HL-60 (cell line): ENCODE data around the gene RHBDF2.

Experiments
- DNase-seq, 2 experiments: peaks; one replicate each; pipeline ENCODE4 v3.0.0-alpha.2; 2010 to 2020; ENCODE audit warnings: low read depth in 1 of 2, low spot score in 1 of 2
- H3K27ac ChIP-seq: fragments of 250-450 bp; sonication (Bioruptor Pico); replicated peaks from 2 replicates; pipeline ENCODE4 v1.5.1; 2020; ENCODE audit warnings: mild to moderate bottlenecking, moderate library complexity
- H3K27me3 ChIP-seq: fragments of 250-450 bp; sonication (Bioruptor Pico); 2 replicates; pipeline ENCODE4 v1.5.1; 2021; ENCODE audit warnings: mild to moderate bottlenecking, moderate library complexity; ENCODE audit not compliant: insufficient read depth, poor library complexity, severe bottlenecking
- H3K4me3 ChIP-seq: replicated peaks from 2 replicates; pipeline ENCODE4 v1.5.1; 2011; ENCODE audit warnings: mild to moderate bottlenecking, control low read depth, low read length; ENCODE audit not compliant: insufficient read depth
- GABPA ChIP-seq: IDR thresholded peaks from 2 replicates; pipeline ENCODE4 v1.6.1; 2012; ENCODE audit warnings: low read depth
- POLR2AphosphoS5 ChIP-seq: IDR thresholded peaks from 2 replicates; pipeline ENCODE4 v1.6.1; 2012; ENCODE audit warnings: low read depth
- SPI1 ChIP-seq: IDR thresholded peaks from 2 replicates; pipeline ENCODE4 v1.6.1; 2012; ENCODE audit warnings: low read depth, mild to moderate bottlenecking, borderline replicate concordance
- TF ChIP-seq, protein P1 (sequence below): IDR thresholded peaks from 2 replicates; pipeline ENCODE4 v1.6.1; 2012; ENCODE audit warnings: low read depth; ENCODE audit not compliant: insufficient replicate concordance
- TF ChIP-seq, protein P2 (sequence below): IDR thresholded peaks from one replicate; pipeline ENCODE4 v1.5.1; 2011; ENCODE audit warnings: low read length, control low read depth, inconsistent platforms; ENCODE audit not compliant: insufficient read depth

The RHBDF2 gene

DNA sequence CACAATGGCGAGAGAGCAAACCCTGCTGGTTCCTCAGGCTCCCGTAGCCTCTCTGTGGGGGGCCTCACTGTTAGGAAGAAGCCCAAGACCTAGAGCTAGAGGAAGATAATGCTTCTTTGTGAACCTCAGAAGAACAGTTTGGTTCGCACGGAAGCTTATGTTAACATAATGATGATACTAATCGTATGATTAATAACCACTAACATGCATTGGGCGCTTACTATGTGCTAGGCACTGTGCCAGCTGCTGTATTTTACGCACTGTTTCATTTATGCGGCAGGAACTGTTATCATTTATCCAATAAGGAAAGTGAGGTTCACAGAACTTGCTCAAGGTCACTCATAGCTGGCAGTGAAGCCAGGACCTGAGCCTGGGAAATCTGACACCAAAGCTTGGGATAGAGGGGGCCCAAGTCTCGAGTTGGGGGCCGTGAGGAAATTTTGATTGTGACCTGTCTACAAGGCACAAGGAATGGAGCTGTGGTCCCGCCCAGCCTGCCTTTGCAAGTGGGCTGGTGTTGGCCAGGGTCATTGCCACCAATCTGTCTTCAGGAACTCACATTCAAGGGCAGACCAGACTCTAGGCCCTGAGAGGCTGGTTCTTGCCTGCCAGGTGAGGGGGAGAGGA lies 45.4 kb upstream of the RHBDF2 start:
- Histone ChIP-seq H3K27ac (no peak overlapping the region), H3K27me3 (peaks cover 8% of the 10 kb centered on the region), H3K4me3 (no peak overlapping the region)
- no peak for TF ChIP-seq GABPA
- TF ChIP-seq, protein P1, sequence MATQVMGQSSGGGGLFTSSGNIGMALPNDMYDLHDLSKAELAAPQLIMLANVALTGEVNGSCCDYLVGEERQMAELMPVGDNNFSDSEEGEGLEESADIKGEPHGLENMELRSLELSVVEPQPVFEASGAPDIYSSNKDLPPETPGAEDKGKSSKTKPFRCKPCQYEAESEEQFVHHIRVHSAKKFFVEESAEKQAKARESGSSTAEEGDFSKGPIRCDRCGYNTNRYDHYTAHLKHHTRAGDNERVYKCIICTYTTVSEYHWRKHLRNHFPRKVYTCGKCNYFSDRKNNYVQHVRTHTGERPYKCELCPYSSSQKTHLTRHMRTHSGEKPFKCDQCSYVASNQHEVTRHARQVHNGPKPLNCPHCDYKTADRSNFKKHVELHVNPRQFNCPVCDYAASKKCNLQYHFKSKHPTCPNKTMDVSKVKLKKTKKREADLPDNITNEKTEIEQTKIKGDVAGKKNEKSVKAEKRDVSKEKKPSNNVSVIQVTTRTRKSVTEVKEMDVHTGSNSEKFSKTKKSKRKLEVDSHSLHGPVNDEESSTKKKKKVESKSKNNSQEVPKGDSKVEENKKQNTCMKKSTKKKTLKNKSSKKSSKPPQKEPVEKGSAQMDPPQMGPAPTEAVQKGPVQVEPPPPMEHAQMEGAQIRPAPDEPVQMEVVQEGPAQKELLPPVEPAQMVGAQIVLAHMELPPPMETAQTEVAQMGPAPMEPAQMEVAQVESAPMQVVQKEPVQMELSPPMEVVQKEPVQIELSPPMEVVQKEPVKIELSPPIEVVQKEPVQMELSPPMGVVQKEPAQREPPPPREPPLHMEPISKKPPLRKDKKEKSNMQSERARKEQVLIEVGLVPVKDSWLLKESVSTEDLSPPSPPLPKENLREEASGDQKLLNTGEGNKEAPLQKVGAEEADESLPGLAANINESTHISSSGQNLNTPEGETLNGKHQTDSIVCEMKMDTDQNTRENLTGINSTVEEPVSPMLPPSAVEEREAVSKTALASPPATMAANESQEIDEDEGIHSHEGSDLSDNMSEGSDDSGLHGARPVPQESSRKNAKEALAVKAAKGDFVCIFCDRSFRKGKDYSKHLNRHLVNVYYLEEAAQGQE: no peak
- TF ChIP-seq, protein P2, sequence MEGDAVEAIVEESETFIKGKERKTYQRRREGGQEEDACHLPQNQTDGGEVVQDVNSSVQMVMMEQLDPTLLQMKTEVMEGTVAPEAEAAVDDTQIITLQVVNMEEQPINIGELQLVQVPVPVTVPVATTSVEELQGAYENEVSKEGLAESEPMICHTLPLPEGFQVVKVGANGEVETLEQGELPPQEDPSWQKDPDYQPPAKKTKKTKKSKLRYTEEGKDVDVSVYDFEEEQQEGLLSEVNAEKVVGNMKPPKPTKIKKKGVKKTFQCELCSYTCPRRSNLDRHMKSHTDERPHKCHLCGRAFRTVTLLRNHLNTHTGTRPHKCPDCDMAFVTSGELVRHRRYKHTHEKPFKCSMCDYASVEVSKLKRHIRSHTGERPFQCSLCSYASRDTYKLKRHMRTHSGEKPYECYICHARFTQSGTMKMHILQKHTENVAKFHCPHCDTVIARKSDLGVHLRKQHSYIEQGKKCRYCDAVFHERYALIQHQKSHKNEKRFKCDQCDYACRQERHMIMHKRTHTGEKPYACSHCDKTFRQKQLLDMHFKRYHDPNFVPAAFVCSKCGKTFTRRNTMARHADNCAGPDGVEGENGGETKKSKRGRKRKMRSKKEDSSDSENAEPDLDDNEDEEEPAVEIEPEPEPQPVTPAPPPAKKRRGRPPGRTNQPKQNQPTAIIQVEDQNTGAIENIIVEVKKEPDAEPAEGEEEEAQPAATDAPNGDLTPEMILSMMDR: no peak
- TF ChIP-seq SPI1: no peak
- no peak for TF ChIP-seq POLR2AphosphoS5
- DNase-seq: no peak

DNA sequence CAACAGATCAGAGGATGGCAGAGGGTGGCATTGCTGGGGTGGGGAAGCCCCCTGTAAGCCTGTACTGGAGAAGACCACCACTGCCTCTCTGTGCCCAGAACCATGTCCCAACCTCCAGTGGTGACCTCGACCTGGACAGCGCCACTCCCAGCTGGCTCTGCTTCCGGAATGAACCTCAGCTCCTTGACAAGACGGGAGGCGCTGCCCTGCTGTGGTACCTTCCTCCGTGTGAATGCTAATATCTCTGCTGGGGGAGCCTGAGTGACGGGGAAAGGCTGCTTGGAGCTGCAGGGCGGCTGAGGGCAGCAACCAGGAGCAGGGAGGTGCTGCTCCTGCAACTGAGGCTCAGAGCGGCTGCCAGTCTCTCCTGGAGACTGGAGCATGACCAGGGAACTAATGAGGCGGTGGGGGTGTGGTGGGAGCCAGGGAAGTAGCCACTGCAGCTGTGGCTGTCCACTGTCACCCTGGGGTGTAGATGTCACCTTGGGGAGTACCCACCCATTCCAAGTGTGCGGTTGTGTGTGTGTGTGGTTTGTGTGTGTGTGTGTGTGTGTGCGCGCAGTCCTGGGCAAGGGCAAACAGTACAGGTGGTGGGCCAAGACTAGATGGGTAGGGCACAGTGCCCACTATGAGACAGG lies 44.8 kb upstream of the RHBDF2 start:
- peaks cover 8% of the 10 kb centered on the region for H3K27me3 ChIP-seq
- H3K27ac ChIP-seq: no peak overlapping the region
- no peak overlapping the region for H3K4me3 ChIP-seq
- TF ChIP-seq GABPA (no peak), SPI1 (no peak), POLR2AphosphoS5 (no peak)
- TF ChIP-seq, protein P1: no peak
- no peak for DNase-seq

DNA sequence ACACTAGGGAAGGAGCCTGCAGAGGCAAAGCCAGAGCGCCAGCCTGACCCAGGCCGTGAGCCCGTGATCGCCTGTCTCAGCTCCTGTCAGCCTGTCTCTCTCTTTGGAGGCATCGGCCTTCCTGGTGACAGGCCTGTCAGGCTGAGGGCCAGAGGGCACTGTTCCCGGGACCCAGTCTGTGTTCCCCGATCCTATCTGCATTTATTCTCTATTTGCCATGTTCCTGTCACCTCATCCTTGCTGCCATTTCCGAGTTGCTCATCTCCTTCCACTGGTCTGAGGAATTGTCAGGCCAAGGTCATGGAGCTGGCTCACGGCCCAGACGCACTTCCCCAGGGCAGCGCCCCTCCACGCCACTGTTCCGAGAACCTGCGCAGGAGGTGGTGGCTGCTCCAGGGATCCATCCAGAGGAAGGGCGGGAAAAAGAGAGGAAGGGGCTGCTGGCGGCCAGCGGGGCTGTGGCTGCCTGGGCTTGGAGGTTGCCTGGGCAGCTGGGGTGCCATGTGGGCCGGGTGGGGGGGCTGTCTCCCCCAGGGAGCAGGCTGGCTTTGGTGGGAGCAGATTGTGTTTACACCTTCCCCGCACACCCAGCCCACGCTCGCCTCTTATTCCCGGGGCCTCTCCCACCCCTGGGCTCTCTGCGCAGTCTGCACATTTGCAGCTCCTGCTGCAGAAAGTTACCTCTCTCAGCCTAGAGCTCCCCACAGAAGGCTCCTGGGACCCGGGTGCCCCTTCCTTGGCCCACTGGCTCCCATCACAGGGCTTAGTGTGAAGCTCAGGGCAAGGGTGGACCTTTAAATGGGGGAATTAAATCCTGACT lies 43.5 kb upstream of the RHBDF2 start:
- no peak for DNase-seq
- TF ChIP-seq, protein P2: no peak
- TF ChIP-seq SPI1: no peak
- TF ChIP-seq GABPA: no peak
- no peak for TF ChIP-seq POLR2AphosphoS5
- TF ChIP-seq, protein P1: no peak
- no peak overlapping the region for H3K27ac ChIP-seq
- H3K4me3 ChIP-seq: no peak overlapping the region
- peaks cover 8% of the 10 kb centered on the region for H3K27me3 ChIP-seq
